GM04503 (cell line): ENCODE measurements around the gene TANGO2.

Source experiments
- DNase-seq: peaks from one replicate; pipeline ENCODE4 v3.0.0-alpha.2; 2012; ENCODE audit warnings: low read depth

The TANGO2 gene

DNA sequence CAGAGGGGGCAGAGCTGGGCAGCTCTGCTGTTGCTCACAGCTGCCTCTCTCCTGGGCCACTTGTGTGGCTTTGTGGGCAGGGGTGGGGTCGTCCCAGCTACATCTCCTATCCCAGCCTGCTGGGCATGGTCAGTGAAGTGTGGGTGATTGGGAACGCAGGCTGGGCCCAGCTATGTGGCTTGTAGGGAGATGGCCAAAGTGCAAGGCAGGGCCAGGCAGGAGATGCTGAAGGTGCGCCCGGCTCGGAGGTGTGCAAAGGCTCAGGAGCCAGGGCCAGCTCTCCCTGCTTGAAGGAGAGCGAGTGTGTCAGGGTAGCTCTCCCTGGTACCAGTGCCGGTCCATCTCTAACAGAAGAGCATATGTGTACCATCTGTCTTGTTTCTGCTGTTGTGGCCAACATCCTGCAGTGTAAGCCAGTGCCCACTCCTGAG, 86.6 kb downstream of the TANGO2 start:
- DNase-seq = no peak

DNA sequence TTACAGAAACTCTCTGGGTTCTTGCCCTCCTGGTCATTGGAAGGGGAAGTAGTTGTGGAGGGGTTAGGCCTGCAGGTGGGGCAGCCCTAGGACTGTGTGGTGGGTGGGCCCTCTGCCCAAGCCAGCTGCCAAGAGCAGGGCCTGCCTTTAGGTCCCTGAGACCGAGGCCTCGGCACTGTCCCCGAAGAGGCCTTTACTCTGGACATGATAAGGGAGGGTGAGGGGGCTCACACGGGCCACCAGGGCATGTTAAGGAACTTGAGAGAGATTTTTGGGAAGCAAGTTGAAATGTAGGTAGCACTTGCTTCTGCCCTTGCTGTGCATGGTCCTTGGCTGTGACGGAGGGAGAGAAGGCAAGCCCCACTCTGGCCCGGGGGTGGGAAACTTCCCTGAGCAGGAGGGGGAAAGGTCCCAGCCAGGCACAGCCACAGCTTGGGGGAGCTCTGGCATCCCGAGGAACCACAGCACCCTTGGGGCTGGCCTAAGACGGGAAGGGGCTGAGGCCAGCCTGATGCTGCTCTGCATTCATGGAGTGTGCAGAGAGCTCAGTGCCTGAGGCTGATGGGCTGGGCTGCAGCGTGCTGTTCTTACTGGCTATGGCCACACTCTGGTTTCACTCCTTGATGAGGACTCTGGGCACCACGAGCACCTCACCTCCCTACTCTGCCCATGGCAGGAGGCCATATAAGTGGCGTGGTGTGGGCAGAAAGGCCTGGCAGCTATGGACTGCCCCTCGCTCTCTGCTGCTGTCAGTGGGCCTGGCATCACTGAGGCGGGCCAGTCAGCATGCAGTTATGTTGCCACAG, 87.2 kb downstream of the TANGO2 start:
- no peak for DNase-seq

- DNase-seq = no peak
Measured at GRCh38 chr22:20108757-20109230, 87.9 kb downstream of the TANGO2 start.

GRCh38 chr22:20109411-20110358, 88.8 kb downstream of the TANGO2 start:
- DNase-seq = no peak

GRCh38 chr22:20110359-20110985, 89.6 kb downstream of the TANGO2 start:
- no peak for DNase-seq

GRCh38 chr22:20111045-20111688, 90.3 kb downstream of the TANGO2 start:
- no peak for DNase-seq

DNA sequence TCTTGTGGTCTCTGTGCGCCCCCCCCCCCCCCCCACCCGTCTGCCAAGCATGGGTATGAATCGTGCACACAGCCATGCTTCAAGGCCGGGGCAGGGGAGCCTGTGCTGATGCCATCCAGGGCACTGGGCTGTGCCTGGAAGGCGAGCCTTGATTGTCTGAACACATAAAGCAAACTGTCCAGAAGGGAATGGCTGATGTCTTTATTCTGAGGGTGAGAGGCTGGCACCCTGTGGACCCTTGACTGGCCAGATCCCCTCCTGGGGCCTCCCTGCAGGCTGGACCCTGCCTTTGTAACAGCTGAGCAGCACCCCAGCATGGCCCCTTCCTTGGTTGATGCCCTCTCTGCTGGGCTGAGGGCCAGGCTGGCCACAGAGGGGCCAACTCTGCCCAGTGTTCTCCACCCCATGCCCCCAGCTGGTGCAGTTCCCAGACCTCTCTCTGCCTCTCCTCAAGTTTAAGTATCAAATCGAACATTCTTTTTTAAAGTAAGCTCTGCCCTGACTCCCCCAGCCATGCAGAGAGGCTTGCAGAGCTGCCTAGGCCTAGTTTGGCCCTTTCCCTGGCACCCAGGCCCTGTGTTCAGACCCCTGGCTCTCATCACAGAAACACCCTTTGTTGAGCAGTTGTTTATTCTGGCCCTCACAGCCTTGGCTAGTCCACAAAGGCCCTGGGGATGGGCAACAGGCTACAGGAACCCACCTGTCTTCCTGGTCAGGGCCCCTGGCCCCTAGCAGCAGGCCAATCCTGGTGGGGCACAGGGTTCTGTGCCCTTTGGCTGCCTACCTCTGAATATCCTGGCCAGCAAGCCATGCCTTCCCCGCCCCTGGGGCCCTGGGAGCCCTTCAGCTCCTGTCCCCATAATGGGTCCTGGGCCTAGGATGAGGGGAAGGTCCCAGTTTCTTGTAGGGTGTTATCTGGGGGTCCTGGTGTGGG, 91.0 kb downstream of the TANGO2 start:
- no peak for DNase-seq

DNA sequence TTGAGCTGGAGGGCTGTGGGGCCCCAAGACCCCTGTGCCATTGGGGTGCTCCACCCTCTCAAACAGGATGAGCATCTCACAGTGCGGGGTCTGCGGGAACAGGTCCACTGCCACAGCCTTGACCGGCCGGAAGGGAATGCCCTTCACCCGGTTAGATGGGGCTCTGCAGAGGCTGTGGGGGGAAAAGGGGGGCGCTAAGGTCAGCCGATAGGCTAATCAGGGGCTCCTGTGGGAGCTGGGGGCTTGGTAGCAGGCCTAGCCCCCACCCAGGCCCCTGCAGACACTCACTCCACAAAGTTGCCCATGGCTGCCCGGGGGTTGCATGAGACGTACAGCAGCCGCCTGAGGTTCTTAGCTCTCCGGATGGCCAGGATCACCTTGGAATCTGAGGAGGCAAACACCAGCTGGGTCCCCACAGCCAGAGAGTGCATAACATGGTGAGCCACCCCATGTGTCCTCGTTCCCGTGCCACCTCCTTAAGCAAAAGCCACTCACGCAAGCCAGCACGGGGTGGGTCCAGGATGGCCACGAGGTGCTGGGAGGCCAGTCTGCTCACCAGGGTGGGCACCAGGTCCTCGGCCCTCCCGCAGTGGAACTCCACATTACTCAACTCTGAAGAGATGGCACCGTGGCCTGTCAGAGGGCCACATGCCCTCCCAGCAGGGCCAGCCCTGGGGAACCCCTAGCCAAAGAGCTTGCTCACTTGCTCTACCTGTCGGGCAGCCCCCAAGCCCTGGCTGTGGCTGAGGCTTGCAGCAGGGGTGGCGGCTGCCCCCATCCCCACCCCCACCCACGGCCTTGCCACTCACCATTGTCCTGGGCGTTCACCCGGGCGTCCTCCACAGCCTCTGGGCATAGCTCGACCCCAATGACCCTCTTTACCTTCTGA, 92.0 kb downstream of the TANGO2 start:
- no peak for DNase-seq

GRCh38 chr22:20113551-20114310, 92.8 kb downstream of the TANGO2 start:
- DNase-seq = no peak

GRCh38 chr22:20114506-20115475, 93.9 kb downstream of the TANGO2 start:
- no peak for DNase-seq

GRCh38 chr22:20115691-20116375, 94.9 kb downstream of the TANGO2 start, which contains the start of gene RANBP1:
RANBP1 (plus strand) TSS chr22:20116104; CDS start chr22:20116185, 81 bp downstream.
- DNase-seq = no peak

DNA sequence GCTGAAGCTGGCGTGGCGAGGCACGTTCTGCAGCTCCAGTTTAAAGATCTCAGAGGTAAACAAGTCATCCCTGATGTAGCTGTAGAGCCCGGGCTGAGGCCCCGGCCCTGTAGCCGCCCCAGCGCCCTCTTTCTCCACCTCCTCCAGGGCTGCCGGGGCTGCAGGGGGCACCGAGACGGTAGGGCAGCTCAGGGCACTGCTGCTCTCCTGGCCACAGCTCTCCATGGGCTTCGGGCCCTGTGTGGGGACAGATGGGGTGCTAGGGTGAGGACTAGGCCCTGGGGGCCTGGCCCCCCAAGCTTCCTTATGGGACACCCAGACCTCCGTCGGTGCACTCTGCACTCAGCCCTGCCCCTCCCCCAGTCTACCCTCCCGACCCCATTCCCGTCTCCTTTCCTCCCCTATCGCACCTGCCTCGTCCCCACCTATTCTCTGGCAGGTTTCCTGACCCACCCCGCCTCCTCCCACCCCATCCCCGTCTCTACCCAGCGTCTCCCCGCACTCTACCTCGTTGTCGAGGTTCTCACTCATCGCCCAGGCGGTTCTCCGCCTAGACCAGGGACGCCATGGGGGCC, 95.6 kb downstream of the TANGO2 start:
- no peak for DNase-seq
